Panc1 (cell line): ENCODE results near the gene KRT72. TPM values are rescaled to one million over a fixed set of nuclear protein-coding genes. Genes with fewer than 3 reads are reported as not detected.

Source experiments
- ATAC-seq: fragments of 200-7000 bp; cut with Tn5 transposase; 2 replicates; pipeline ENCODE4 v1.9.1; 2020; ENCODE audit warnings: mild to moderate bottlenecking, moderate library complexity
- BruUV-seq: library from RNA; stranded (reverse); fragments of 400-500 nt; replicated peaks from 2 replicates; lab custom pipeline; 2021; lab: Mats Ljungman, UMichigan
- CTCF ChIA-PET: fragments of 300-600 bp; sonication (Branson Sonifier 250); formaldehyde crosslinking; loops from one replicate; lab custom pipeline; 2022; ENCODE audit warnings: antibody characterized with exemption; lab: Charles Lee
- POLR2A ChIA-PET: fragments of 300-600 bp; sonication (Branson Sonifier 250); formaldehyde crosslinking; loops from one replicate; lab custom pipeline; 2022; ENCODE audit warnings: antibody characterized with exemption; lab: Charles Lee
- DNase-seq: peaks from one replicate; pipeline ENCODE4 v3.0.0-alpha.2; 2010; ENCODE audit warnings: low read depth, low spot score
- H3K27ac ChIP-seq: 2 replicates; pipeline ENCODE4 v1.5.1; 2011; ENCODE audit warnings: mild to moderate bottlenecking, low read length, inconsistent platforms
- H3K27me3 ChIP-seq: fragments of 200-500 bp; sonication (Bioruptor generic); 2 replicates; pipeline ENCODE4 v1.6.0; 2014; ENCODE audit warnings: low read length, inconsistent platforms; ENCODE audit not compliant: control insufficient read depth, insufficient read depth
- H3K36me3 ChIP-seq: fragments of 200-500 bp; sonication (Bioruptor generic); 2 replicates; pipeline ENCODE4 v1.5.1; 2014; ENCODE audit warnings: inconsistent platforms, mild to moderate bottlenecking, low read length, moderate library complexity; ENCODE audit not compliant: control insufficient read depth, insufficient read depth
- H3K4me1 ChIP-seq: 2 replicates; pipeline ENCODE4 v1.5.1; 2011; ENCODE audit warnings: inconsistent platforms, mild to moderate bottlenecking, low read length, moderate library complexity; ENCODE audit not compliant: control insufficient read depth, insufficient read depth
- H3K4me3 ChIP-seq, 2 experiments: 2 replicates each; pipeline ENCODE4 v1.5.1; 2011 to 2012; ENCODE audit warnings: low read depth in 2 of 2, low read length in 2 of 2, mild to moderate bottlenecking in 2 of 2, inconsistent platforms in 1 of 2, moderate library complexity in 1 of 2
- H3K9me3 ChIP-seq: fragments of 200-500 bp; sonication (Bioruptor generic); 2 replicates; pipeline ENCODE4 v1.5.1; 2014; ENCODE audit warnings: low read depth, mild to moderate bottlenecking, inconsistent platforms, low read length, moderate library complexity; ENCODE audit not compliant: control insufficient read depth, insufficient read depth
- POLR2AphosphoS5 ChIP-seq: IDR thresholded peaks from 2 replicates; pipeline ENCODE4 v1.6.1; 2012; ENCODE audit warnings: mild to moderate bottlenecking, low read depth, low read length, moderate library complexity
- SIN3A ChIP-seq: IDR thresholded peaks from 2 replicates; pipeline ENCODE4 v1.6.1; 2012; ENCODE audit warnings: low read depth, mild to moderate bottlenecking, low read length, moderate library complexity, borderline replicate concordance; ENCODE audit not compliant: insufficient read depth
- TCF7L2 ChIP-seq: IDR thresholded peaks from 2 replicates; pipeline ENCODE4 v1.6.1; 2011; ENCODE audit warnings: mild to moderate bottlenecking, low read depth, low read length, inconsistent platforms
- in situ Hi-C: cut with HindIII; loops from 2 replicates; pipeline ENCODE4 v1.10.0; 2016; ENCODE audit warnings: low sequenced_read_pairs, low pct_unique_long_range_greater_than_20kb
- intact Hi-C: fragments of 100-400 bp; cut with micrococcal nuclease; formaldehyde crosslinking; loops from one replicate; pipeline ENCODE4 v1.10.0; 2022; ENCODE audit not compliant: unreplicated experiment
- total RNA-seq: library from RNA; stranded (reverse); gene quantifications from one replicate; pipeline ENCODE4 v1.2.1, GENCODE V29; 2021; ENCODE audit not compliant: unreplicated experiment
- TF ChIP-seq, protein P1 (sequence below): fragments of 450-650 bp; IDR thresholded peaks from 2 replicates; pipeline ENCODE4 v1.5.1; 2017; ENCODE audit warnings: mild to moderate bottlenecking
- TF ChIP-seq, protein P2 (sequence below), 2 experiments: IDR thresholded peaks; 2 replicates each; pipeline ENCODE4 v1.6.1; 2011 to 2012; ENCODE audit warnings: low read depth in 2 of 2, control low read depth in 1 of 2, low read length in 1 of 2, mild to moderate bottlenecking in 1 of 2, moderate library complexity in 1 of 2; ENCODE audit not compliant: insufficient read depth in 1 of 2

KRT72 gene
- total RNA-seq, 1 experiment from 2014 or later = not detected

DNA sequence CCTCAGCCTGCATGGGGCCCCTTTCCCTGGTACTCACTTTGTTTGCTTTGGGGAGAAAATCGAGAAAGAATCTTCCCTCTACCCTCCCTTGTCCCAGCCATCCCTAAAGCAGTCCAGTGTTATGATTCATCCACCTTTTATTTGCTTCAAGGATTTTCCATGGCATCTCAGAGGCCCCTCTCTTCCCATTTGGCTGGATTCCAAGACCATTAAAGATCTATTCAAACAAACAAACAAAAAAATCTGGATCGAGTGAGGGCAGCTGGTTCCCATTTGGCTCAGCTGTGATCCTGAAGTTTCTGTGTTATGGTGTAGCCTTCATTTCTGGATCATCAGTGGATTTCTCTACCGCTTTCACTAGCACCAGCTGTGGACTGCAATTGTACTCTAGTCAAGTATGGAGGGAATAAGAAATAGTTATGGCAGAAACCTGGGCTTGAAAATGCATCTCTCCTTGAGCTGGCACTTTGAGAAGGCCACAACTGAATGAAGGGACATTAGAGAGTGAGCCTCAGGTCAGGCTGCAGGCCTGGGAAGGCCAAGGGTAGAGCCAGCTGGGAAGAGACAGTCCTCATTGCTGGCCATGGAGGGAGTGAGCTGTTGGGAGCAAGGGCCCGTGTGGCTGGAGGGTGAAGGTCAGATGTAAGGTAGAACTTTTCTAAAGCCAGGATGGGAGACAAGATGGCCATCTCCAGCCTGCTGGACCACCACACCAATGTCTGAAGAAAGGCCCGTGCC, 62.0 kb downstream of the KRT72 start:
- no peak for DNase-seq
- ATAC-seq = peak; percentile 72; the same call in 1 of the 2 replicates
- POLR2A ChIA-PET = no interaction called here

DNA sequence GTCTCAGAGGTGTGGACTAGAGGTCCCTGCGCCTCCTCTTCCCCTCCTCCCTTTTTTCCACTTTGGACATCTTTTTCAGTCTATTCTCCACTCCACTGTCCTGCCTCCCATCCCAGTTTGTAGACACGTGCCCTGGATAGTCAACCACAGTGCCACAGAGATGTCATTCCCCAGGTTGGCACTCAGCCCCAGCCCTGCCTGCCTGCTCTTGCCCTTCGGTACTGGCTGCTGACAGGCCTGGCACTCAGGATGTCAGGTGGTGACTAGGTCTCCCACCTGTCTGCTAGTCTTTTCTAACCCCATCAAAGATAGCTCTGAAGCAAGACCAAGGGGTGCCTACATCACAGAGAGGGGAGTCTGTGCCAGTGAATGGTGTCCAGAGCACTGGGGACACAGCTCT, 64.2 kb downstream of the KRT72 start:
- Histone ChIP-seq H3K27me3 (no peaks in the 10 kb centered on the region), H3K9me3 (no peaks in the 10 kb centered on the region), H3K4me3 (no peak overlapping the region), H3K4me1 (peaks cover 10% of the 10 kb centered on the region), H3K36me3 (no peaks in the 10 kb centered on the region), H3K27ac (no peak overlapping the region)
- ATAC-seq = no peak
- intact Hi-C loops (no loop called here), in situ Hi-C loops (no loop called here)
- ChIA-PET CTCF (no interaction called here), POLR2A (no interaction called here)
- TF ChIP-seq, protein P1, sequence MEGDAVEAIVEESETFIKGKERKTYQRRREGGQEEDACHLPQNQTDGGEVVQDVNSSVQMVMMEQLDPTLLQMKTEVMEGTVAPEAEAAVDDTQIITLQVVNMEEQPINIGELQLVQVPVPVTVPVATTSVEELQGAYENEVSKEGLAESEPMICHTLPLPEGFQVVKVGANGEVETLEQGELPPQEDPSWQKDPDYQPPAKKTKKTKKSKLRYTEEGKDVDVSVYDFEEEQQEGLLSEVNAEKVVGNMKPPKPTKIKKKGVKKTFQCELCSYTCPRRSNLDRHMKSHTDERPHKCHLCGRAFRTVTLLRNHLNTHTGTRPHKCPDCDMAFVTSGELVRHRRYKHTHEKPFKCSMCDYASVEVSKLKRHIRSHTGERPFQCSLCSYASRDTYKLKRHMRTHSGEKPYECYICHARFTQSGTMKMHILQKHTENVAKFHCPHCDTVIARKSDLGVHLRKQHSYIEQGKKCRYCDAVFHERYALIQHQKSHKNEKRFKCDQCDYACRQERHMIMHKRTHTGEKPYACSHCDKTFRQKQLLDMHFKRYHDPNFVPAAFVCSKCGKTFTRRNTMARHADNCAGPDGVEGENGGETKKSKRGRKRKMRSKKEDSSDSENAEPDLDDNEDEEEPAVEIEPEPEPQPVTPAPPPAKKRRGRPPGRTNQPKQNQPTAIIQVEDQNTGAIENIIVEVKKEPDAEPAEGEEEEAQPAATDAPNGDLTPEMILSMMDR = no peak
- TF ChIP-seq POLR2AphosphoS5 (no peak), SIN3A (no peak)
- TF ChIP-seq, protein P2, sequence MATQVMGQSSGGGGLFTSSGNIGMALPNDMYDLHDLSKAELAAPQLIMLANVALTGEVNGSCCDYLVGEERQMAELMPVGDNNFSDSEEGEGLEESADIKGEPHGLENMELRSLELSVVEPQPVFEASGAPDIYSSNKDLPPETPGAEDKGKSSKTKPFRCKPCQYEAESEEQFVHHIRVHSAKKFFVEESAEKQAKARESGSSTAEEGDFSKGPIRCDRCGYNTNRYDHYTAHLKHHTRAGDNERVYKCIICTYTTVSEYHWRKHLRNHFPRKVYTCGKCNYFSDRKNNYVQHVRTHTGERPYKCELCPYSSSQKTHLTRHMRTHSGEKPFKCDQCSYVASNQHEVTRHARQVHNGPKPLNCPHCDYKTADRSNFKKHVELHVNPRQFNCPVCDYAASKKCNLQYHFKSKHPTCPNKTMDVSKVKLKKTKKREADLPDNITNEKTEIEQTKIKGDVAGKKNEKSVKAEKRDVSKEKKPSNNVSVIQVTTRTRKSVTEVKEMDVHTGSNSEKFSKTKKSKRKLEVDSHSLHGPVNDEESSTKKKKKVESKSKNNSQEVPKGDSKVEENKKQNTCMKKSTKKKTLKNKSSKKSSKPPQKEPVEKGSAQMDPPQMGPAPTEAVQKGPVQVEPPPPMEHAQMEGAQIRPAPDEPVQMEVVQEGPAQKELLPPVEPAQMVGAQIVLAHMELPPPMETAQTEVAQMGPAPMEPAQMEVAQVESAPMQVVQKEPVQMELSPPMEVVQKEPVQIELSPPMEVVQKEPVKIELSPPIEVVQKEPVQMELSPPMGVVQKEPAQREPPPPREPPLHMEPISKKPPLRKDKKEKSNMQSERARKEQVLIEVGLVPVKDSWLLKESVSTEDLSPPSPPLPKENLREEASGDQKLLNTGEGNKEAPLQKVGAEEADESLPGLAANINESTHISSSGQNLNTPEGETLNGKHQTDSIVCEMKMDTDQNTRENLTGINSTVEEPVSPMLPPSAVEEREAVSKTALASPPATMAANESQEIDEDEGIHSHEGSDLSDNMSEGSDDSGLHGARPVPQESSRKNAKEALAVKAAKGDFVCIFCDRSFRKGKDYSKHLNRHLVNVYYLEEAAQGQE (IDR thresholded peaks at IDR 0.05; ENCODE audit: insufficient read depth in 1 of 2, low read depth in 2 of 2, low read length in 1 of 2) = no peak
- DNase-seq = no peak
- no TSS peak for BruUV-seq

More for the DNA sequence above, 62.0 kb downstream of the KRT72 start:
- intact Hi-C loops = no loop called here
- CTCF ChIA-PET = no interaction called here
- in situ Hi-C loops = no loop called here
- no peaks in the 10 kb centered on the region for H3K9me3 ChIP-seq
- no peak overlapping the region for H3K4me3 ChIP-seq
- no peaks in the 10 kb centered on the region for H3K27me3 ChIP-seq
- no peak overlapping the region for H3K27ac ChIP-seq
- no peak for TF ChIP-seq SIN3A
- TF ChIP-seq TCF7L2 = no peak
- TF ChIP-seq, protein P2 (IDR thresholded peaks at IDR 0.05; ENCODE audit: insufficient read depth in 1 of 2, low read depth in 2 of 2, low read length in 1 of 2) = no peak
- TF ChIP-seq, protein P1 = no peak
- TF ChIP-seq POLR2AphosphoS5 = no peak
- BruUV-seq = no TSS peak
- no peaks in the 10 kb centered on the region for H3K36me3 ChIP-seq
- H3K4me1 ChIP-seq = peaks cover 10% of the 10 kb centered on the region
